GM18867 (cell line): Measurements from ENCODE around the gene FAM20A.
"Not testable (repeated sequence)": the region's sequence is repeated elsewhere in the genome, so short reads cannot be mapped to it uniquely, and the experiment has no call there.

Experiments
- ATAC-seq: cut with Tn5 transposase; IDR thresholded peaks from one replicate; pipeline ENCODE4 v1.9.1; 2021; ENCODE audit warnings: mild to moderate bottlenecking, moderate library complexity; ENCODE audit not compliant: unreplicated experiment

Gene FAM20A

GRCh38 chr17:68505951-68506350 is 95.2 kb downstream of the FAM20A start:
- no peak for ATAC-seq

- ATAC-seq: no peak
Observed at GRCh38 chr17:68501074-68501473, 100.1 kb downstream of the FAM20A start.

- ATAC-seq: no peak
Observed at GRCh38 chr17:68499587-68499986, 101.6 kb downstream of the FAM20A start.

- ATAC-seq: peak; percentile 21
Observed at GRCh38 chr17:68498479-68499326, 102.5 kb downstream of the FAM20A start.

- peak; percentile 93 for ATAC-seq
Observed at GRCh38 chr17:68497885-68498319, 103.3 kb downstream of the FAM20A start.

GRCh38 chr17:68495081-68495480 is 106.1 kb downstream of the FAM20A start:
- no peak for ATAC-seq

- ATAC-seq: not testable (repeated sequence)
Observed at GRCh38 chr17:68492394-68493054, 108.6 kb downstream of the FAM20A start.

GRCh38 chr17:68491381-68492231 is 109.6 kb downstream of the FAM20A start:
- peak; percentile 47 for ATAC-seq

GRCh38 chr17:68489919-68490318 is 111.2 kb downstream of the FAM20A start:
- no peak for ATAC-seq
